HG03342 (cell line): ENCODE results near the gene TNRC6A.
"Not testable (repeated sequence)": the region's sequence is repeated elsewhere in the genome, so short reads cannot be mapped to it uniquely, and the experiment has no call there.

Experiments
- ATAC-seq: cut with Tn5 transposase; IDR thresholded peaks from one replicate; pipeline ENCODE4 v1.9.1; 2021; ENCODE audit warnings: mild to moderate bottlenecking, moderate library complexity; ENCODE audit not compliant: unreplicated experiment

TNRC6A gene

GRCh38 chr16:24729243-24729950, at the start of gene TNRC6A:
Gene TNRC6A (plus strand): TSS chr16:24729651. CDS start chr16:24729842, 191 bp downstream.
- peak; percentile 87 for ATAC-seq

GRCh38 chr16:24681793-24682192, 47.7 kb upstream of the TNRC6A start:
- ATAC-seq = no peak

- no peak for ATAC-seq
Measured at GRCh38 chr16:24683250-24683649, 46.2 kb upstream of the TNRC6A start.

GRCh38 chr16:24683847-24684493, 45.5 kb upstream of the TNRC6A start:
- ATAC-seq = no peak

- ATAC-seq = no peak
Measured at GRCh38 chr16:24685539-24686432, 43.7 kb upstream of the TNRC6A start.

GRCh38 chr16:24686678-24687077, 42.8 kb upstream of the TNRC6A start:
- ATAC-seq = no peak

- no peak for ATAC-seq
Measured at GRCh38 chr16:24688359-24688758, 41.1 kb upstream of the TNRC6A start.

- no peak for ATAC-seq
Measured at GRCh38 chr16:24689128-24689527, 40.3 kb upstream of the TNRC6A start.

GRCh38 chr16:24692854-24693253, 36.6 kb upstream of the TNRC6A start:
- no peak for ATAC-seq

GRCh38 chr16:24694931-24695330, 34.5 kb upstream of the TNRC6A start:
- ATAC-seq = no peak

- ATAC-seq = no peak
Measured at GRCh38 chr16:24696699-24697098, 32.8 kb upstream of the TNRC6A start.

- no peak for ATAC-seq
Measured at GRCh38 chr16:24698308-24698707, 31.1 kb upstream of the TNRC6A start.

GRCh38 chr16:24699151-24699723, 30.2 kb upstream of the TNRC6A start:
- ATAC-seq = no peak

- ATAC-seq = no peak
Measured at GRCh38 chr16:24700549-24701392, 28.7 kb upstream of the TNRC6A start.

- no peak for ATAC-seq
Measured at GRCh38 chr16:24701521-24701951, 27.9 kb upstream of the TNRC6A start.

GRCh38 chr16:24707760-24708159, 21.7 kb upstream of the TNRC6A start:
- not testable (repeated sequence) for ATAC-seq

GRCh38 chr16:24713379-24713778, 16.1 kb upstream of the TNRC6A start:
- ATAC-seq = no peak

GRCh38 chr16:24717411-24717810, 12.0 kb upstream of the TNRC6A start:
- no peak for ATAC-seq

- no peak for ATAC-seq
Measured at GRCh38 chr16:24718967-24719521, 10.4 kb upstream of the TNRC6A start.

GRCh38 chr16:24721830-24722238, 7.6 kb upstream of the TNRC6A start:
- no peak for ATAC-seq
